ENCODE data around the gene BAHD1.

The BAHD1 gene

DNA sequence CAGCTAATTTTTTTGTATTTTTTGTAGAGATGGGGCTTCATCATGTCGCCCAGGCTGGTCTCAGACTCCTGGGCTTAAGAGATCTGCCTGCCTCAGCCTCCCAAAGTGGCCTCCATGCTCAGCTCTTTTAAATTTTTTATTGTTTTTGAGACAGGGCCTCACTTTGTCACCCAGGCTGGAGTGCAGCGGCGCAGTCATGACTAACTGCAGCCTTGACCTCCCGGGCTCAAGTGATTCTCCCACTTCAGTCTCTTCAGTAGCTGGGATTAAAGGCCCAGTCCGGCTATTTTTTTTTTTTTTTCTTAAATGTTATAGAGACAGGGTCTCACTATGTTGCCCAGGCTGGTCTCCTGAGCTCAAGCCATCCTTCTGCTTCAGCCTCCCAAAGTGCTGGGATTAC is 15.1 kb upstream of the BAHD1 start:
- no peak for DNase-seq (ENCODE audit: low spot score)
- TF ChIP-seq, protein P1, sequence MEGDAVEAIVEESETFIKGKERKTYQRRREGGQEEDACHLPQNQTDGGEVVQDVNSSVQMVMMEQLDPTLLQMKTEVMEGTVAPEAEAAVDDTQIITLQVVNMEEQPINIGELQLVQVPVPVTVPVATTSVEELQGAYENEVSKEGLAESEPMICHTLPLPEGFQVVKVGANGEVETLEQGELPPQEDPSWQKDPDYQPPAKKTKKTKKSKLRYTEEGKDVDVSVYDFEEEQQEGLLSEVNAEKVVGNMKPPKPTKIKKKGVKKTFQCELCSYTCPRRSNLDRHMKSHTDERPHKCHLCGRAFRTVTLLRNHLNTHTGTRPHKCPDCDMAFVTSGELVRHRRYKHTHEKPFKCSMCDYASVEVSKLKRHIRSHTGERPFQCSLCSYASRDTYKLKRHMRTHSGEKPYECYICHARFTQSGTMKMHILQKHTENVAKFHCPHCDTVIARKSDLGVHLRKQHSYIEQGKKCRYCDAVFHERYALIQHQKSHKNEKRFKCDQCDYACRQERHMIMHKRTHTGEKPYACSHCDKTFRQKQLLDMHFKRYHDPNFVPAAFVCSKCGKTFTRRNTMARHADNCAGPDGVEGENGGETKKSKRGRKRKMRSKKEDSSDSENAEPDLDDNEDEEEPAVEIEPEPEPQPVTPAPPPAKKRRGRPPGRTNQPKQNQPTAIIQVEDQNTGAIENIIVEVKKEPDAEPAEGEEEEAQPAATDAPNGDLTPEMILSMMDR (IDR thresholded peaks at IDR 0.05; ENCODE audit: extremely low read depth, missing control alignments), result no peak

DNA sequence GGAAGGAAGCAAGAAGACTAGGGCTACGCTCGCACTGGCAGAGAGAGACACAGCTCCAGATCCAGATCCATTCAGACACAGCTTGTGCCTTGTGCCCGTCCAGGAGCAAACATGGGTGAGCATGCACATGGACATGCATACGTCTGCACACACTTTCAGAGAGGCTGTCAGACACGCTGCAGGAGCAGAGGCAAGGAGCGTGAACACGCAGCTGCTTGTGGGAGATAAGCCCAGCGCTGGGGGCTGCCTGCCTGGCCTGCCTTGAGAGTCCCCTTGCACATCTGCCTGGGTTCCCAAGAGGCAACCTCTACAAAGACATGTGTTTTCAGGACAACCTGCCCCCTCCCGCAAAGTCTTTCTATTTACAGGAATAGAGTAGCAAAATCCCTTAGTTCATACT is 13.6 kb upstream of the BAHD1 start:
- TF ChIP-seq, protein P1 (IDR thresholded peaks at IDR 0.05; ENCODE audit: extremely low read depth, missing control alignments), result no peak
- no peak for DNase-seq (ENCODE audit: low spot score)

DNA sequence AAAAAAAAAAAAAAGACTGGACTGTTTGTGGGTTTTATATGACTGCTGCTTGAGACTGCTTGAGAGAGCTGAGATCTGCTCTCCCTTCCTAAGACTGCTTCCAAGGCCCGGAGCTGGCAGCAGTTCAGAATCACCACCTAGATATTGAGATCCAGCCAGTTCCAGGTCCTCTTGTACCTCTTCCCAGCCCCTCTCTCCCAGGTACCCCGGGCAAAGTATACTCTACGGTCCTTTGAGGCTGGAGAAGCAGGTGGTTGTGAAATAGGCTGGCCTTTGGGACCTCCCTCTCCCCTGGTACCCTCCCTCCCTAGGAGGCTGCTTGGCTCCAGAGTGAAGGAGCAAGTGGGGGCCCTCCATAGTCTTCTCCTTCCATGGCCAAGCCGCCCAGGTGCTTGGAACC is 12.6 kb upstream of the BAHD1 start:
- TF ChIP-seq, protein P1 (IDR thresholded peaks at IDR 0.05; ENCODE audit: extremely low read depth, missing control alignments), result no peak
- DNase-seq (ENCODE audit: low spot score), result no peak

DNA sequence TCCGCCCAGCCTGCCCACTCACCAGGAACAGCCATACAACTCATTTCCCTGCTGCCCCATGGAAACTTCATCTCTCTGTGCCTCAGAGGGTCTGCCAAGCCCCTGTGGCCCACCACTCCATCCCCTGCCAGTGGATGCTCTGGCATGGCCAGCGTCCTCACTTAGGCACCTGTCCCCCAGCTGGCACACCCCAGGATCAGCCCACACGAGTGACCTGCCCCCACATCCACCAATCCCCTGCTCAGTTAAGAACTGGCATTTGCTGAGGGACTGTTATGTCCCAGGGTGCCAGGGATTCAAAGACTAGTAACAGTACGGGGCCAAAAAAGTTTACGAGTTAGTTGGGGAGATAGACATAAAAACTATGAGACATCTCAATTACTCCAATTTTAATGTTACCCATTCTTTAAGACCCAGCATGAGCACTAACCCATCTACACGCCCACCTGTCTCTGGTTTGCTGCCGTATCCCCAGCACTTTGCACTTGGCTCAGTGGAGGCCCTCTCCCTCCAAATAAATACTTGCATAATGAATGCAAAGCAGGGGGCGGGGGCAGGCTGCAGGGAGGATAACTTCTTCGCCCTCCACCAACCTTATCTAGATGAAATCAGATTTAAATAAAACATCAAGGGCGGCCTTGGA is 11.6 kb upstream of the BAHD1 start:
- TF ChIP-seq, protein P1 (IDR thresholded peaks at IDR 0.05; ENCODE audit: extremely low read depth, missing control alignments), result no peak
- no peak for DNase-seq (ENCODE audit: low spot score)

DNA sequence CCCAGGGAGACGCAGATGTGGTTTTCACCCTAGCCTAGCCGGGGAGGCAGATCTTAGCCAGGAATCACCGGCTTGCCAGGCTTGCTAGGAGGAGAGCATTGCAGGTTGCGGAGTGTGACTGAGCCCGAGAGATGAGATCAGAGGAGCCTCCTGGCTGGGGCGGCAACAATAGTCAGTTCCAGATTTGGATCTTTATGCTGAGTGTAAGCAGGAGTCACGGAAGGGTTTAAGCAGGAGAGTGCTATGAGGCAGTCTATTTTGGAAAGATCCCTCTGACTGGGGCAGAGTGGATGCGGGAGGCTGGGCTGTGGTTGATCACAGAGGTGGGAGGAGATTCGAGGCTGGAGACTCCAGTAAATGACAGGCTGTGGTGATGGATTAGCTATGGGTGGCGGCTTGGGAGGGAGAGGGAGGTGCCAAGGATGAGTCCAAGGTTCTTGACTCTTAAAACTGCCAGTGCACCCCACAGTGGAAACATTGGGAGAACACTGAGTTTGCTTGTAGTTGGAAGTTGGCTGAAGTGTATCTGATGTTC is 10.4 kb upstream of the BAHD1 start:
- no peak for DNase-seq (ENCODE audit: low spot score)
- TF ChIP-seq, protein P1 (IDR thresholded peaks at IDR 0.05; ENCODE audit: extremely low read depth, missing control alignments), result no peak

DNA sequence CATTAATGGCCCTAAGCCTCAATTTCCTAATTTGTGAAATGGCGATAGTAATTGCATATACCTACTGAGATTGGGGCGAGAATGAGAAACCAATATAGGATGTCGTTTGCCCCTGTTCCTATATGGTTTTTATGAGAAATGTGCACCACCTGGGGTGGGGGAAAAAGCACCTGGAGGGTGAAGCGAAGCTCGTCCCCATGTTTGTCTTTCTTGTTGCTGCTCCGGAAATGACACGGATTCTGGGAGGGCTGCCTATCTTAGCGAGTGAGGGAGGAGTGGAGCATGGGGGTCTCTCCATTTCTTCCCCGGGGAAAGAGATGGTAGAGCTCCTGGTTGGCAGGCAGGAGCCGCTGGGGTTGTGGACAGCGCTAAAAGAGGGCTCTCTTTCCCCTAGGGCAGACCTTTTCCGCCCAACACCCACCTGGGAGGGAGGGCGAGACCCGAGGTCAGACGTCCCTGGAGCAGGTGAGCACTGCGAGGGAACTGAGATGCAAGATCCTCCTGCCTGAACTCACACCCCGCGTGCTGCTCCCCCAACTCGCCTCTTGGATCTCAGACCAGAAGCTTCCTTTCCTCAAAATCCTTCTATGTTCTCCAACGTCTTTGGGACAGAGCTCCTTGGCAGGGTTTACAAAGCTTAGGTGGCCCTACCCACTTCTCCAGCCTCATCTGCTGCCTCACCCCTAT is 5.6 kb upstream of the BAHD1 start:
- no peak for DNase-seq (ENCODE audit: low spot score)
- TF ChIP-seq, protein P1 (IDR thresholded peaks at IDR 0.05; ENCODE audit: extremely low read depth, missing control alignments), result no peak

DNA sequence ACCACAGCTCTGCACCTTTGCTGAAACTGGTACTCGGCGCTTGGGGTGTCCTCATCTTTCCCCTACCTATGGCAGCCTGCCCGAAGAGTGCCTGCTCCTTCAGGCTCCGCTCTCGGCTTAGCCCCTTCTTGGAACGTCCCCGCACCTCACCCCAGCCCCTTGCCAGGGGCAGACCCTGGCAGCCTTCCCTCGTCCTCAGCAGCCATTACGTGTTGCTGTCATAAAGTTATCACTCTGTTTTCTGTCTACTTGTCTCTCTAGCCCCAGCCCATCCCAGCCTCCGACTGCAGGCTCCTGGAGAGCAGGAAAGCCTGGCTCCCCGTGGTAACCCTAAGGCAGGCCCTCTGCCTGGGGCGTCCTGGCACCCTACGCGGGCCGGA is 5.1 kb upstream of the BAHD1 start:
- TF ChIP-seq, protein P1 (IDR thresholded peaks at IDR 0.05; ENCODE audit: extremely low read depth, missing control alignments), result no peak
- DNase-seq (ENCODE audit: low spot score), result no peak
